IPS-NIHi7 (cell line): ENCODE results near the gene DIP2C.

Experiments
- DNase-seq: peaks from one replicate; pipeline ENCODE4 v3.0.0; 2012; ENCODE audit warnings: mixed read lengths; ENCODE audit errors: extremely low spot score

The DIP2C gene

GRCh38 chr10:555682-556350, 133.7 kb downstream of the DIP2C start:
- DNase-seq: no peak

GRCh38 chr10:555281-555680, 134.2 kb downstream of the DIP2C start:
- no peak for DNase-seq

GRCh38 chr10:554182-554848, 135.2 kb downstream of the DIP2C start:
- no peak for DNase-seq

- no peak for DNase-seq
These were observed 136.2 kb downstream of the DIP2C start for GRCh38 chr10:553233-553632.

GRCh38 chr10:552679-553078, 136.8 kb downstream of the DIP2C start:
- no peak for DNase-seq

- no peak for DNase-seq
These were observed 137.9 kb downstream of the DIP2C start for GRCh38 chr10:551373-552252.

GRCh38 chr10:550665-551372, 138.6 kb downstream of the DIP2C start:
- no peak for DNase-seq

- DNase-seq: no peak
These were observed 140.1 kb downstream of the DIP2C start for GRCh38 chr10:549391-549790.

DNA sequence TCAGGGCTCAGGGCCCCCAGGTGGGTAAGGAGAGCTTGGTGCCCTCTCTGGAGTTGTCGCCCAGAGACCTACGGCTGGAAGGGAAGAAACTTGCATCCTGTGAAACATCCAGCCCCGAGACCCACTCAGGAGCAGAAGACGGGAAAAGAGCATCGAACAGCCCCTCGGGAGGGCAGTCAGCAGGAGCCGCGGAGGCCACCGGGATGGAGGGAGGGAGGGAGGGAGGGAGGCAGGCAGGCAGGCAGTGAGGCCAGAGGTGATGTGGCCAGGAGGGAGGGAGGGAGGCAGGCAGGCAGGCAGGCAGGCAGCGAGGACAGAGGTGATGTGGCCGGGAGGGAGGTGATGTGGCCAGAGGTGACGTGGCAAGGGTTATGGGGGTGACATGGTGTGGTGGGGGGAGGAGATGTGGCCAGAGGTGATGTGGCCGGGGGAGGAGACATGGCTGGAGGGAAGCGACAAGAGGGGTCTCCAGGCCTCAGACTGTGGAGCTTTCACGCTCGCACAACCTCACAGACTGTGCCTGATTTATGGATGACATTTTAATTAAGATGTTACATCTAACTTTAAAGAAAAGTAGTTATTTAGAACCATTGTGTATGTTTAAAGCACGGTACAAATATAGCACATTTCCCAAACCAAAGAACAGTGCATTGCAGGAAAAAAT, 141.1 kb downstream of the DIP2C start:
- DNase-seq: no peak

DNA sequence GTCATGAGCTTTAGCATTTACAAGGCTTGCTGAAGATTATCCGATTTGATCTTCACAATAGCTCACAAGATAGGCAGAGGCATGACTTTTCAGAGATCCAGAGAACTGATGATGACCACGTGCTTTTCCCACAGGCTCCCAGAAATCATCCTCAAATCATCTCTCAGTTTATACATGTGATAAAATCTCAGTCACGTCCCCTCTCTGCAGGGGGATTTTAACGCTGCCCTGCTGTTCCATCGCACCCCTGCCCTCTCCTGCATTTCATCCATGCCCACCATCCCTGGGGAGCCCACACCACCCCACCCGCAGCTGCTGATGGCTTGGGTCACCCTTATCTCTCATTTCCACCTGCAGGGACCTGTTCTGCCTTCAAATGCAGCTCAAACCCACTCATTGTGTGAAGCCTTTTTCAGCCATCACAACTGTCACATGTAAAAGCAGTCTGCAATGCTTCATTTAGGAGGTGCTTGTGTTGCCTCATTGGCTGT, 141.8 kb downstream of the DIP2C start:
- DNase-seq: no peak

DNA sequence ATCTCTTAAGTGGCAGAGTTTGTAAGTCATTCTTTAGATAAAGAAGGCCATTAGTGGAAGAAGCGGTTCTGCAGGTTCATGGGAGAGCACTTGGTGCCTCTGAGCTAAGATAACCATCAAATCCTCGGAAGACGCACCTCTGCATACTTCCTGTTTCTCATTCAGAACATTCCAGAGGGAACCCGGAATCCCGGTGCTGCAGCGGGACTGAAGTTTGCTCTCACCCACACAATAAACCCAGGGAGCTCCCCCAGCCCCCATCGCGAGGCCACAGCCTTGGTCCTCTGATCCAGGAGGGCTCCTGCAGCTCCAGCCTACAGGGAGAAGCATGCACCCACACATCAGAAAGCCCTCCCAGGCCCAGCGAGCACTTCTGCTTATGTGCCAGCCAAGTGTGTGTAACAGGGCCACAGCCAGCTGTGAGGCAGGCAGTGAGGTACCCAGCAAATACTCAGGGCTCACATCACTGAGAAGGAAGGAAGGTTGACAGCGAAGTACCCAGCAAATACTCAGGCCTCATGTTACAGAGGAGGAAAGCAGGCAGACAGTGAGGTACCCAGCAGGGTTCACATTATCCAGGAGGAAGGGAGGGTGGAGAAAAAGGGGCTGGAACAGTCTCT, 142.4 kb downstream of the DIP2C start:
- peak; percentile 68 for DNase-seq

DNA sequence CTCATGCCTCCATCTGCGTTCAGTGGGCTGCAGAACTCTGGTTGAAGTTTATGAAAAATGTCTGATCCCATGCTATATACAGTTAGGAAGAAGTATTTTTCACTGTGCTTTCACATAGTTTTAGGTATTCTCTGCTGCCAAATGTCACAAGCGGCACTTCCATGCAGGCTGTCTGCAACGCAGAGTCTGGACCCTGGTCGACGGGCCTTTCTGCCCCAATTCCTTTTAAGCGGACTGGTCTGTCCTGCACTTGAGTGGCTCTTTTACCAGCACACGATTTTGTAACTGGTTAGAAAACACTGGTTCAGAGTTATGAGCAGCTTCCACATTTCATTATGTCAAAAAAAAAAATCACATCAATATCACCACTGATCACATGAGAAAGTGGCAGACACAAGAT, 143.0 kb downstream of the DIP2C start:
- no peak for DNase-seq

DNA sequence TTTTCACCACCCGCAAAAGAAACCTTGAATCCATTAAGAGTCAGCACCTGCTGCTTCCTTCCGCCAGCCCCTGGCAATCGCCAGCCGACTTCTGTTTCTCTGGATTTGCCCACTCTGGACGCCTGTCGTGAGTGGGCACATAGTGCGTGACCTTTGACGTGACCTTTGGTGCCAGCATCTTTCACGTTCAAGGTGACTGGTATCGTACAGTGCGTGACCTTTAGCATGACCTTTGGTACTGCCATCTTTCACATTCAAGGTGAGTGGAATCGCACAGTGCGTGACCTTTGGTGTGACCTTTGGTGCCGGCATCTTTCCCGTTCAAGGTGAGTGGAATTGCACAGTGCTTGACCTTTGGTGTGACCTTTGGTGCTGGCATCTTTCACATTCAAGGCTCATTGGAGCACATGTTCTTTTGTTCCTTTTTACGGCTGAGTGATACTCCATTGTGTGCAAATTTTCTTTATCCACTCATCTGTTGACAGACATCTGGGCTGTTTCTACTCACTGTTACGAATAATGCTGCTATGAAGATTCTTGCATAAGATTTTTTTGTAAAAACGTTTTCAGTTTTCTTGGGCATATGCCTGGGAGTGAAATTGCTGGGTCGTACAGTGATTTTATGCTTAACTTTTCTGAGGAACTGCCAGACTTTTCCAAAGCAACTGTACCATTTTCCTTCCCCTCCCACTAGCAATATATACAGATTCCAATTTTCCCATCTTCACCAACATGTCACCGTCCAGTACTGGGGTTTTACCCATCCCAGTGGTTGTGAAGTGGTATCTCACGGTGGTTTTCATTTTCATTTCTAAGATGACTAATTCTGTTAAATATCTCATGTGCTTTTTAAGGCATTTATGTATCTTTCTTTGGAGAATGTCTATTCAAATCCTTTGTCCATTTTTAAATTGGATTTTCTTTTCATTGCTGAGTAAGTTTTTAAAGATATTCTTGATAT, 145.3 kb downstream of the DIP2C start:
- DNase-seq: no peak

DNA sequence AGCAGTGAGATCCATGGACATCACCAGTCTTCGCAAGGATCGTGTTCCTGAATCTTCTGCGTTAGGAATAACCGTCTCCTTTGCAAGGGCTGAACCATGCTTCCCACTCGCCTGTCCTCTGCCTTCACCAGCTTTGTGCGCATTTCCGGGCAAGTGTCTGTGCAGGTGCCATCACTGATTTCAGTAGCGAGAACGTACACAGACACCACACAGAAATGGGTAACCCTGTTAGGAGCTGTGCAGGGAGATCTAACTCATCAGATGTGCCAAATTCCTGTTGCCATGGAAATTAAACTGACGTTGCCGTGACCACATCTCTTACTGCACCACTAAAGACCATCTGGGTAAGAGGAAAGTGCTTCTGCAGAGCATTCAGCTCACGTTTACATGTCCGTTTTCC, 146.3 kb downstream of the DIP2C start:
- DNase-seq: no peak

GRCh38 chr10:541750-542371, 147.6 kb downstream of the DIP2C start:
- no peak for DNase-seq

GRCh38 chr10:541041-541440, 148.4 kb downstream of the DIP2C start:
- DNase-seq: no peak

DNA sequence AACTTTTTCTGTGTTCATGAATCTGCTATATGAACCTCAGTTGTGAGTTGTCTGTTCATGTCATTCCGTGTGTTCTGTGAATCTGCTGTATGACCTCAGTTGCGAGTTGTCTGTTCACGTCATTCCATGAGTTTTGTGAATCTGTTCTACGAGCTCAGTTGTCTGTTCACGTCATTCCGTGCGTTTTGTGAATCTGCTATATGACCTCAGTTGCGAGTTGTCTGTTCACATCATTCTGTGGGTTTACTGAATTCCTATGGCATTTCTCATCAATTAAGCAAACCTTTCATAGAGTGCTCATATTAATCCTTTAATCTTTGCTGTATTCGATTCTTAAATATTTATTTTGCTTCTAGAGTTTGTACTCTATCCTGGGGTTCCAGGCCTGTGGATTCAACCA, 150.6 kb downstream of the DIP2C start:
- no peak for DNase-seq

GRCh38 chr10:536935-537334, 152.5 kb downstream of the DIP2C start:
- no peak for DNase-seq

DNA sequence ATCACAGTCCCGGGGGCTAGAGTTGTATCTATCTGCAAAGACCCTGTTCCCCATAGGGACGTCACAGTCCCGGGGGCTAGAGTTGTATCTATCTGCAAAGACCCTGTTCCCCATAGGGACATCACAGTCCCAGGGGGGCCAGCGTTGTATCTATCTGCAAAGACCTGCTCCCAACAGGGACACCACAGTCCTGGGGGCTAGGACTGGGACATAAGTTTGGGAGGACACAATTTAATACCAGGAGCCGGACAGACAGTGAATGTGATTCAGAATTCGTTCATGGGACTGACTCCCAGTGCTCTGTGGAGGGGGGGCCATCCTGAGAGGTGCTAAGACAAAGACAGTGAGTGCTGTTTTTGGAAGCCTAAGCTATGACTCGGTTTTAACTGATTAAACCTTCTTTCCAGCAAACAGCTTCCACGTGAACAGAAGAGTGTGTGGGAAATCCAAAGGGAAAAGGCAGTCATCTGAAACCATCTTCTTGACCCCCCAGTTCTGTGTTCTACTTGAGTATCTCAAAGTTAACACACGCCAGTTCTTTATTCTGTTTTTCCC, 153.0 kb downstream of the DIP2C start:
- DNase-seq: no peak
